GM12878 (cell line): ENCODE results near the gene P2RX4. TPM values are rescaled to one million over a fixed set of nuclear protein-coding genes. Genes with fewer than 3 reads are reported as not detected.

Source experiments
- ATAC-seq: fragments of 200-7000 bp; cut with Tn5 transposase; 3 replicates; pipeline ENCODE4 v1.9.1; 2020; ENCODE audit warnings: mild to moderate bottlenecking, moderate library complexity
- BruUV-seq: library from RNA; stranded (reverse); fragments of 400-500 nt; replicated peaks from 2 replicates; lab custom pipeline; 2021; lab: Mats Ljungman, UMichigan
- CTCF ChIA-PET: fragments of 300-600 bp; sonication (Branson Sonifier 250); formaldehyde crosslinking; extraction: SDS; loops from one replicate; lab custom pipeline; 2021; ENCODE audit warnings: inconsistent platforms; lab: Yijun Ruan, JAX
- POLR2A ChIA-PET: fragments of 350-600 bp; formaldehyde crosslinking; extraction: SDS; loops from one replicate; lab custom pipeline; 2021; ENCODE audit warnings: inconsistent platforms; lab: Charles Lee
- RAD21 ChIA-PET: fragments of 300-600 bp; sonication (Branson Sonifier 250); formaldehyde crosslinking; loops from one replicate; lab custom pipeline; 2023; ENCODE audit warnings: antibody characterized with exemption; ENCODE audit not compliant: unreplicated experiment; lab: Charles Lee
- SMC1A ChIA-PET: fragments of 300-600 bp; sonication (Branson Sonifier 250); formaldehyde crosslinking; loops from one replicate; lab custom pipeline; 2023; ENCODE audit not compliant: unreplicated experiment, uncharacterized antibody; lab: Charles Lee
- DNase-seq: peaks from one replicate; pipeline ENCODE4 v3.0.0-alpha.2; 2011; ENCODE audit warnings: low read depth, low spot score
- FAIRE-seq: peaks from 3 replicates; lab custom pipeline; 2011; peaks lifted over from hg19 to GRCh38; lab: Jason Lieb, UNC
- H2AFZ ChIP-seq: 2 replicates; pipeline ENCODE4 v1.6.0; 2011; ENCODE audit warnings: low read depth, low read length, control low read depth; ENCODE audit not compliant: control insufficient read depth
- H3K27ac ChIP-seq: 2 replicates; pipeline ENCODE4 v1.5.1; 2011; ENCODE audit warnings: control low read depth; ENCODE audit not compliant: control insufficient read depth, insufficient read depth
- H3K27me3 ChIP-seq, 2 experiments: replicated peaks in 1 of 2; 2 replicates each; pipeline versions ENCODE4 v1.6.0 to v1.6.1; 2011; ENCODE audit warnings: low read length in 1 of 2; ENCODE audit not compliant: control insufficient read depth in 2 of 2, insufficient read depth in 2 of 2
- H3K36me3 ChIP-seq, 2 experiments: 2 replicates each; pipeline ENCODE4 v1.5.1; 2011; ENCODE audit warnings: low read length in 1 of 2; ENCODE audit not compliant: control insufficient read depth in 2 of 2, insufficient read depth in 2 of 2
- H3K4me1 ChIP-seq: 2 replicates; pipeline ENCODE4 v1.6.1; 2011; ENCODE audit warnings: mild to moderate bottlenecking, low read length, moderate library complexity, mixed read lengths; ENCODE audit not compliant: control insufficient read depth, insufficient read depth
- H3K4me2 ChIP-seq: 2 replicates; pipeline ENCODE4 v1.6.0; 2011; ENCODE audit warnings: control low read depth; ENCODE audit not compliant: control insufficient read depth, insufficient read depth
- H3K4me3 ChIP-seq: fragments of 200-600 bp; sonication (generic); 2 replicates; pipeline ENCODE4 v1.5.1; 2016
- H3K79me2 ChIP-seq: 2 replicates; pipeline ENCODE4 v1.6.0; 2011; ENCODE audit warnings: low read length; ENCODE audit not compliant: control insufficient read depth, insufficient read depth
- H3K9ac ChIP-seq: 2 replicates; pipeline ENCODE4 v1.8.0; 2011; ENCODE audit warnings: low read length, control low read depth, mixed read lengths; ENCODE audit not compliant: control insufficient read depth, insufficient read depth
- H3K9me3 ChIP-seq: replicated peaks from 3 replicates; pipeline ENCODE4 v1.5.1; 2011; ENCODE audit warnings: mild to moderate bottlenecking, low read length; ENCODE audit not compliant: control insufficient read depth, insufficient read depth
- H4K20me1 ChIP-seq: 2 replicates; pipeline ENCODE4 v1.6.0; 2011; ENCODE audit not compliant: control insufficient read depth, insufficient read depth
- CBFB ChIP-seq: IDR thresholded peaks from 2 replicates; pipeline ENCODE4 v1.6.1; 2016; ENCODE audit warnings: antibody characterized with exemption, low read depth
- PAX5 ChIP-seq: IDR thresholded peaks from 2 replicates; pipeline ENCODE4 v1.6.1; 2011; ENCODE audit warnings: low read depth, low read length, borderline replicate concordance
- SMARCA5 ChIP-seq: fragments of 450-650 bp; IDR thresholded peaks from 2 replicates; pipeline ENCODE4 v1.6.1; 2017; ENCODE audit warnings: mild to moderate bottlenecking
- SREBF1 ChIP-seq: IDR thresholded peaks from 2 replicates; pipeline ENCODE4 v1.6.1; 2012; ENCODE audit warnings: mild to moderate bottlenecking, low read length
- SREBF2 ChIP-seq: IDR thresholded peaks from 2 replicates; pipeline ENCODE4 v1.6.1; 2012; ENCODE audit warnings: mild to moderate bottlenecking, low read length
- ZBTB4 ChIP-seq: fragments of 450-650 bp; formaldehyde crosslinking; IDR thresholded peaks from 2 replicates; pipeline ENCODE4 v1.4.0; 2022; ENCODE audit warnings: mild to moderate bottlenecking, moderate library complexity
- WGBS: methylation state at CpG from one replicate; pipeline ENCODE4 v1.1.6; 2016; ENCODE audit warnings: low lambda C conversion rate; ENCODE audit not compliant: insufficient replicate concordance, insufficient coverage; ENCODE audit errors: missing lambda C conversion rate; 5-methylcytosine and 5-hydroxymethylcytosine counted together
- in situ Hi-C: fragments of 300-500 bp; cut with MboI; formaldehyde crosslinking; loops from 9 replicates; pipeline ENCODE4 v1.14.3; 2018; ENCODE audit warnings: mixed read lengths
- intact Hi-C: fragments of 100-400 bp; cut with micrococcal nuclease; formaldehyde crosslinking; loops from one replicate; pipeline ENCODE4 v1.14.2; 2022; ENCODE audit not compliant: unreplicated experiment
- polyA plus RNA-seq, 11 experiments: library from polyadenylated mRNA; depleted of rRNA in 4 of 11; unstranded in 6 of 11; stranded (reverse) in 5 of 11; fragments of >200 nt; fragmentation: Nextera tagmentation in 4 of 11; fragmentation: Illumina TruSeq in 1 of 11; extraction: Ambion mirVana in 4 of 11; extraction: Trizol in 1 of 11; gene quantifications; 1 replicate in 1 of 11; 2 replicates in 10 of 11; pipeline versions ENCODE4 v1.2.1 to v1.2.3, GENCODE V29; 2011 to 2016; ENCODE audit warnings: inconsistent platforms in 2 of 11, missing spikeins in 2 of 11, low read depth in 1 of 11
- total RNA-seq, 4 experiments: library from RNA; depleted of rRNA in 3 of 4; stranded (reverse); fragments of >200 nt in 3 of 4; fragmentation: Illumina TruSeq in 1 of 4; extraction: Trizol in 1 of 4; gene quantifications; 2 replicates each; pipeline versions ENCODE4 v1.2.1 to v1.2.3, GENCODE V29; 2013 to 2021

P2RX4 gene
- total and polyA plus RNA-seq, 10 of the 15 experiments (the other 5 are each of a cell fraction or from before 2014, with no cell fraction given), result 9.0 to 43.4 (median 20.5) TPM

GRCh38 chr12:121214855-121215745 lies 5.2 kb downstream of the P2RX4 start (continued):
- no peak for TF ChIP-seq ZBTB4 (CRISPR knock-in tag)
- TF ChIP-seq CBFB, result no peak
- no peak for TF ChIP-seq PAX5
- 0 out of 2 replicates have a peak, but pooled peaks have one; percentile 29 for TF ChIP-seq SMARCA5
- no peak for TF ChIP-seq SREBF2

GRCh38 chr12:121216102-121216501 lies 6.2 kb downstream of the P2RX4 start:
- in situ Hi-C loops, result no loop called here

More at GRCh38 chr12:121216102-121216501, 6.2 kb downstream of the P2RX4 start:
- FAIRE-seq, result no peak
- Histone ChIP-seq H2AFZ (no peak overlapping the region), H3K27ac (no peak overlapping the region), H3K36me3 (no peaks in the 10 kb centered on the region; a peak in 1 of 4 replicates), H3K79me2 (peaks cover 3% of the 10 kb centered on the region), H3K9me3 (no peaks in the 10 kb centered on the region), H3K4me1 (peaks cover 9% of the 10 kb centered on the region), H3K4me2 (no peak overlapping the region), H3K27me3 (no peaks in the 10 kb centered on the region), H4K20me1 (no peaks in the 10 kb centered on the region), H3K4me3 (no peak overlapping the region), H3K9ac (no peak overlapping the region)
- RAD21 ChIA-PET, result interaction anchor here (1.0 to 1.9 kb wide), 4 partner anchors 11 to 156 kb away, joined by 3 to 4 read pairs (median 4); partner anchors contain the start of gene P2RX7
- no peak for ATAC-seq
- TF ChIP-seq SREBF1, result no peak
- TF ChIP-seq SMARCA5, result peak; percentile 61; the same call in 1 of the 2 replicates
- SMC1A ChIA-PET, result interaction anchor here (1.2 to 1.7 kb wide), 3 partner anchors 11 to 79 kb away, joined by 4 to 6 read pairs (median 4); no protein-coding TSS in a partner anchor
- POLR2A ChIA-PET, result interaction anchor here (0.5 to 1.0 kb wide), 3 partner anchors 56 to 311 kb away, joined by 3 read pairs; no protein-coding TSS in a partner anchor
- no TSS peak for BruUV-seq
- intact Hi-C loops, result no loop called here
- DNase-seq, result no peak
- CTCF ChIA-PET, result interaction anchor here (1.0 to 2.4 kb wide), 3 partner anchors 15 to 83 kb away, joined by 4 to 7 read pairs (median 6); partner anchors contain the start of gene P2RX7
- 83% methylated on average over 4 of the region's 4 CpGs for WGBS
